Measurements from ENCODE around the gene TBC1D10A. TPM values are rescaled to one million over a fixed set of nuclear protein-coding genes. Genes with fewer than 3 reads are reported as not detected.

TBC1D10A gene
- total and polyA plus RNA-seq, 12 donors: 3.2 to 9.5 (median 5.7) TPM

DNA sequence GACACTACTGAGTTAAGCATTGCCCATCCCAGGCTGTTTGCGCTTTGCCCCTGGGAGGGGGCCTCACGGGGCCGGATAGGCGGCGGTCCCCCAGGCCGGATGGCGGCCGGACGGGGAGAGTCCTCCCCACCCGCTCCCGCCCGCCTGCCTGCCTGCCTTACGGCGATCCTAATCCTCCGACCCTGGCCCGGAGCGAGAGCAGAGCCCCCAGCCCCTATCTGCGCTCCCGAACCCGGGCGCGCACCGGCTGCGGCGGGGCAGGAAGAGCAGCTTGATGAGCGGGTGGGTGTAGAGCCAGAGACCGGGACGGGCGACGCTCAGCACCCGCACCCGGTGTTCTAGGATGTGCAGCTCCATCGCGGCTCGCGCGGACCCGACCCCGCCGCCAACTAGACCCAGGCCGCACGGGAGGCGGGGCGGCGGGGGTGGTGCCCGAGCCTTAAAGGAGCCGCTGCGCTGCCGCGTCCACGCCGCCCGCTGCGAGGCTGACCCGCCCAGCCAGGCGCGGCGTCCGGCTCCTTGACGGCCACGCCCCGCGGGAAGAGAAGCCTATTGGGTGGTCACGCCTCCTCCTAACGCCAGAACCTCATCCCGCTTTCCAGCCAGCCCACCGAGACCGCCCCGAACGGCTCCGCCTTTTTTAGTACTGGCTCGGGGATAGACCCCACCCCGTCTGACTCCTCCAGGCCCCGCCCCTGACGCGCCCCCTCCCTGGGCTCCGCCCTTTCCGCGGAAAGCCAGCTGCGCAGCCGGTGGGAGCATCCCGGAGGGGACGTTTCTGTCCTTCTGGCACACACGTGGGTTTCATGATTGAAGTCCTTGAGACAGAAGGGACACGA, 37.4 kb downstream of the TBC1D10A start, which contains the start of gene CASTOR1:
CASTOR1 (minus strand) TSS at position 365 of the 839 bp plus-strand sequence; CDS start at position 357, 8 bp downstream.
- intact Hi-C loops (cut with DNase I): loop anchor here in 9 of 10 donors (1.0 to 10.0 kb wide), 11 partner anchors 37 to 98 kb away; partner anchors contain the start of genes TBC1D10A (in 7 of the 9), SF3A1 (in 6 of the 9), CCDC157 (in 3 of the 9) and RNF215 (in 3 of the 9)
- Histone ChIP-seq H3K9me3 (no peaks in the 10 kb centered on the region), H3K27ac (peak within 1 kb of the TSS; percentile 83 to 98 (median 93)), H3K4me3 (peak within 1 kb of the TSS; percentile 56 to 99 (median 92)), H3K36me3 (peaks cover 0 to 51% (median 31%) of the 10 kb centered on the region in 9 donors), H3K27me3 (no peaks in the 10 kb centered on the region), H3K4me1 (peaks cover 17 to 49% (median 39%) of the 10 kb centered on the region in 9 donors)
- DNase-seq: peak; percentile 99
- 1% methylated on average over 84 to 85 of the region's 85 CpGs for WGBS, 2 donors
- TF ChIP-seq, protein P1, sequence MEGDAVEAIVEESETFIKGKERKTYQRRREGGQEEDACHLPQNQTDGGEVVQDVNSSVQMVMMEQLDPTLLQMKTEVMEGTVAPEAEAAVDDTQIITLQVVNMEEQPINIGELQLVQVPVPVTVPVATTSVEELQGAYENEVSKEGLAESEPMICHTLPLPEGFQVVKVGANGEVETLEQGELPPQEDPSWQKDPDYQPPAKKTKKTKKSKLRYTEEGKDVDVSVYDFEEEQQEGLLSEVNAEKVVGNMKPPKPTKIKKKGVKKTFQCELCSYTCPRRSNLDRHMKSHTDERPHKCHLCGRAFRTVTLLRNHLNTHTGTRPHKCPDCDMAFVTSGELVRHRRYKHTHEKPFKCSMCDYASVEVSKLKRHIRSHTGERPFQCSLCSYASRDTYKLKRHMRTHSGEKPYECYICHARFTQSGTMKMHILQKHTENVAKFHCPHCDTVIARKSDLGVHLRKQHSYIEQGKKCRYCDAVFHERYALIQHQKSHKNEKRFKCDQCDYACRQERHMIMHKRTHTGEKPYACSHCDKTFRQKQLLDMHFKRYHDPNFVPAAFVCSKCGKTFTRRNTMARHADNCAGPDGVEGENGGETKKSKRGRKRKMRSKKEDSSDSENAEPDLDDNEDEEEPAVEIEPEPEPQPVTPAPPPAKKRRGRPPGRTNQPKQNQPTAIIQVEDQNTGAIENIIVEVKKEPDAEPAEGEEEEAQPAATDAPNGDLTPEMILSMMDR (IDR thresholded peaks at IDR 0.05): peak in 1 of 9 donors; percentile 6
- peak; percentile 87 to 92 (median 91) for ATAC-seq

DNA sequence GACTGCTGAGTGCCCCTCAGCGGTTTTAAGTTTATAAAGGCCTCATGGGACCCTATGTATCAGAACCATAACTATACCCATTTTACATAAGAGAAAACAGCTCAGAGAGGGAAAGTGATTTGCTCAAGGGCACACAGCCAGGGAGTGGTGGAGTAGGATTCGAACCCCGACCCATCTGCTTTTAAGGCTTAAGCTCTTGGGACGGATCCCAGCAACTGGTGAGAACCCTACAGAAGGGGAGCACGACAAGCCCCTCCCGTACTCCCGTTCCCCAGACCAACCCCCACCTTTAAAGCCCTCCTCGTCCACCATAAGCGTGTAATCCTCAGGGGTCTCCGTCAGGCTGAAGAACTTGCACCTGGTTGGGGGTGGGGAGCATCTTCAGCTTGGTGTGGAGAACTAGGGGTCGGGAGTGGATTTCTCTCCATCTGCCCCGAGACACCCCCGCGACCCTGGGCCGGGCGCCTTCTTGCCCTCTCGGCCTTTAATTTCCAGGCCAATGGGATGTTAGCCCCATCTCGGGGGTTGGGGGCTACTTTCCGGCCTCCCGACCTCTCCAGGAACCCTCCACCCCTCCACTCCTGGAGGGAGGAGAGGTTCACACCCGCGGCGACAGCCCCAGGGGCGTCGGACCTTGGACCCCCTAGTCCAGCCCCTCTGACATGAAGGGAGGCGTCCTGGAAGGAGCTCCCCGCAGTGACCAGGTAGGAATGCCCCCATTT, 38.2 kb downstream of the TBC1D10A start:
- DNase-seq (no peak), ATAC-seq (no peak)
- H3K27ac ChIP-seq: peak overlapping the region; percentile 72 to 98 (median 93)
- intact Hi-C loops (cut with DNase I): loop anchor here in 9 of 10 donors (1.0 to 10.0 kb wide), 11 partner anchors 38 to 99 kb away; partner anchors contain the start of genes SF3A1 (in 7 of the 9), TBC1D10A (in 7 of the 9), RNF215 (in 5 of the 9) and CCDC157 (in 3 of the 9)
- 15% methylated on average over 27 of the region's 27 CpGs for WGBS, 2 donors
- TF ChIP-seq, protein P1 (IDR thresholded peaks at IDR 0.05): no peak
- H3K4me1 ChIP-seq: peaks cover 17 to 49% (median 39%) of the 10 kb centered on the region in 9 donors
- H3K4me3 ChIP-seq: peak overlapping the region; percentile 56 to 99 (median 92)
- H3K27me3 ChIP-seq: no peaks in the 10 kb centered on the region
- no peaks in the 10 kb centered on the region for H3K9me3 ChIP-seq
- H3K36me3 ChIP-seq: peaks cover 0 to 48% (median 24%) of the 10 kb centered on the region in 9 donors

DNA sequence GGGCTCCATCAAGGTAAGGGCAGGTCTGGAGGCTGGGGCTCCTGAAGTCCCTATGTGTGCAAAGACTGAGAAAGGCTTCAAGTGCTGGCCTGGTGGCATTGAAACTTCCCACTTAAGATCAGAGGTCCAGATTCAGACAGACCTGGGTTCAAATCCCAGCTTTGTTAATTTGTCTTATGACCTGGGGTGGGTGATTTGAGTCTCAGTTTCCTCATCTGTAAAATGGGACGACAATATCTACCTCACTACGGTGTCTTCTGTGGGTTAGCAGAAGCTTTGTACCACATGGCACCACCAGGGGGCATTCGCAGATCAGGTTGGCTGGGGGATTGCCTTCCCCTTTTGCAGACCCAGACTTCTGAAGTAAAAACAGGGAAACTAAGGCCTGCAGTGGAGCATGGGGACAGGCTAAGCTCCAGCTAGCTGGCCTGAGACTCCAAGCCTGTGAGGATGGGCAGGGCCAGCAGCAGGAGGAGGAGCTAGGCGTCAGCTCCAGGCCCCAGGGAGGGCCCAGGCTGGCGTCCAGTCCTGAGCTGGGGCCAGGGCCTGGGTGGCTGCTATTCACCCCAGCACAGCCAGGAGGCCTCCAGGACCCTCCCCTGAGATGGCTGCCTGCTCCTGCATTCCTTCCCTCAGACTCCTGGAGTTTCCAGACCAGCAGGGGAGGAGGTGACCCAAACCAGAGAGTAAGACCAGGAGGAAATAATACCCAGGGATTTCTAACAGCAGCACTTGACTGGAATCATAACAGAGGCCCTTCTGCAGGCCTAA, 38.9 kb downstream of the TBC1D10A start:
- no peaks in the 10 kb centered on the region for H3K9me3 ChIP-seq
- ATAC-seq (peak; percentile 59 to 70 (median 66)), DNase-seq (peak; percentile 82 to 88)
- H3K27ac ChIP-seq: peak overlapping the region; percentile 72 to 98 (median 93)
- 12 to 19% methylated on average over 5 of the region's 5 CpGs for WGBS, 2 donors
- H3K36me3 ChIP-seq: peaks cover 0 to 44% (median 16%) of the 10 kb centered on the region in 9 donors
- intact Hi-C loops (cut with DNase I): loop anchor here (1.0 to 10.0 kb wide), 11 partner anchors 25 to 101 kb away; partner anchors contain the start of genes RNF215 (in 8 of the 10), TBC1D10A (in 5 of the 10), SF3A1 (in 4 of the 10) and CCDC157 (in 3 of the 10)
- H3K27me3 ChIP-seq: no peaks in the 10 kb centered on the region
- TF ChIP-seq, protein P1 (IDR thresholded peaks at IDR 0.05): peak; percentile 69 to 85 (median 76)
- peaks cover 17 to 51% (median 39%) of the 10 kb centered on the region in 9 donors for H3K4me1 ChIP-seq
- H3K4me3 ChIP-seq: peak overlapping the region; percentile 56 to 99 (median 92)
